AG04450 (cell line): ENCODE results near the gene FRAS1. TPM values are rescaled to one million over a fixed set of nuclear protein-coding genes. Genes with fewer than 3 reads are reported as not detected.

Experiments
- CTCF ChIA-PET: fragments of 300-600, 350-600 bp; formaldehyde crosslinking; extraction: SDS; loops from one replicate; lab custom pipeline; 2022; ENCODE audit warnings: antibody characterized with exemption, inconsistent platforms; lab: Charles Lee
- POLR2A ChIA-PET: fragments of 350-600 bp; formaldehyde crosslinking; extraction: SDS; loops from one replicate; lab custom pipeline; 2021; ENCODE audit warnings: antibody characterized with exemption, inconsistent platforms; lab: Yijun Ruan, JAX
- DNase-seq: peaks from one replicate; pipeline ENCODE4 v3.0.0-alpha.2; 2011; ENCODE audit warnings: low read depth, low spot score
- H3K27ac ChIP-seq: one replicate; pipeline ENCODE4 v1.5.1; 2012; ENCODE audit warnings: low read depth, low read length, control low read depth
- H3K27me3 ChIP-seq: one replicate; pipeline ENCODE4 v1.6.0; 2012; ENCODE audit warnings: low read length; ENCODE audit not compliant: control insufficient read depth, insufficient read depth
- H3K4me3 ChIP-seq: 2 replicates; pipeline ENCODE4 v1.5.1; 2011; ENCODE audit warnings: mild to moderate bottlenecking, low read depth, low read length, control low read depth
- H3K9me3 ChIP-seq: 2 replicates; pipeline ENCODE4 v1.5.1; 2012; ENCODE audit warnings: low read length; ENCODE audit not compliant: control insufficient read depth, insufficient read depth
- polyA plus RNA-seq: library from polyadenylated mRNA; depleted of rRNA; stranded (reverse); fragments of >200 nt; gene quantifications from 2 replicates; pipeline ENCODE4 v1.2.3, GENCODE V29; 2011
- TF ChIP-seq, protein P1 (sequence below): IDR thresholded peaks from 2 replicates; pipeline ENCODE4 v1.5.1; 2011; ENCODE audit warnings: low read depth, low read length, control low read depth, inconsistent platforms

Gene FRAS1
- polyA plus RNA-seq, 1 experiment = 0.21 TPM

DNA sequence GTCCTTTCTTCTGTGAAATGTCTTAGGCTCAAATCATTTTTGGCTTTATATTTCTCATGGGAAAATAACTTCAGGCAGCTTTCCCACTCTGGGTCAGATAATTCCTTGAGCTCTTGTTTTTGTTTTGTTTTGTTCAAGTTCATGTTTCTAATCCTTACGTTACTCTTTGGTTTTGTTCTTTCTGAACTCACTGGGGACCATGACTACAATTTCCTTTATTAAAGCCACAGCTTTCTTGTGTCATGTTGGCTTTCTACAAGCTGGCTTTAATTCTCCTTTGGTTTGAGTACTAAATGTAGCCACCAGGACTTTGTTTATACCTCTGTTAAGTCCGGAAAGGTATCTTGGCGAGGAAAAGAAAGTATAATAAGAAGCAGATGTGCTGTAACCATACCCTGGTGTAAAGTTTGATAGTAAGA, 463.7 kb downstream of the FRAS1 start:
- Histone ChIP-seq H3K27me3 (no peaks in the 10 kb centered on the region), H3K9me3 (no peaks in the 10 kb centered on the region), H3K4me3 (no peak overlapping the region), H3K27ac (no peak overlapping the region)
- POLR2A ChIA-PET = no interaction called here
- CTCF ChIA-PET = interaction anchor here (0.7 to 1.1 kb wide), 2 partner anchors 124 to 527 kb away, joined by 3 to 4 read pairs; no protein-coding TSS in a partner anchor
- TF ChIP-seq, protein P1, sequence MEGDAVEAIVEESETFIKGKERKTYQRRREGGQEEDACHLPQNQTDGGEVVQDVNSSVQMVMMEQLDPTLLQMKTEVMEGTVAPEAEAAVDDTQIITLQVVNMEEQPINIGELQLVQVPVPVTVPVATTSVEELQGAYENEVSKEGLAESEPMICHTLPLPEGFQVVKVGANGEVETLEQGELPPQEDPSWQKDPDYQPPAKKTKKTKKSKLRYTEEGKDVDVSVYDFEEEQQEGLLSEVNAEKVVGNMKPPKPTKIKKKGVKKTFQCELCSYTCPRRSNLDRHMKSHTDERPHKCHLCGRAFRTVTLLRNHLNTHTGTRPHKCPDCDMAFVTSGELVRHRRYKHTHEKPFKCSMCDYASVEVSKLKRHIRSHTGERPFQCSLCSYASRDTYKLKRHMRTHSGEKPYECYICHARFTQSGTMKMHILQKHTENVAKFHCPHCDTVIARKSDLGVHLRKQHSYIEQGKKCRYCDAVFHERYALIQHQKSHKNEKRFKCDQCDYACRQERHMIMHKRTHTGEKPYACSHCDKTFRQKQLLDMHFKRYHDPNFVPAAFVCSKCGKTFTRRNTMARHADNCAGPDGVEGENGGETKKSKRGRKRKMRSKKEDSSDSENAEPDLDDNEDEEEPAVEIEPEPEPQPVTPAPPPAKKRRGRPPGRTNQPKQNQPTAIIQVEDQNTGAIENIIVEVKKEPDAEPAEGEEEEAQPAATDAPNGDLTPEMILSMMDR = no peak
- DNase-seq = no peak

DNA sequence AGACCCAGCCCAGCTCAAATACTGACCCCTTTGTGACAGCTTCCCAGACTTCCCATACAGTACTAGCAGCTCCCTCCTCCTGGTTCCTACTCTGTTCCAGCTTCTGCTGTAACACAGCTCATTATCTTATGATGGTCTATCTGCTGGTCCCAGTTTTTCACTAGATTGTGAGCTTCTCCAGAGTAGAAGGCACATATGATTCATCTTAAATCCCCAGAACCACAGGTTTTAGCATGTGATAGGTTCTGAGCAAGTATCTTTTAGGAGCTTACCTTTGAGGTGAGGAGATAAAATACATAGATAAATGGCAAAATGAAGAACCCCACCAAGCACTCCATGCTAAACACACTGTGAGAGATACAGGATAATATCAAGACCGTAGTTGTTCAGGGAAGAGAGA, 466.9 kb downstream of the FRAS1 start:
- no peak overlapping the region for H3K4me3 ChIP-seq
- ChIA-PET CTCF (no interaction called here), POLR2A (no interaction called here)
- no peaks in the 10 kb centered on the region for H3K9me3 ChIP-seq
- no peaks in the 10 kb centered on the region for H3K27me3 ChIP-seq
- H3K27ac ChIP-seq = no peak overlapping the region
- no peak for DNase-seq
- TF ChIP-seq, protein P1 = no peak

DNA sequence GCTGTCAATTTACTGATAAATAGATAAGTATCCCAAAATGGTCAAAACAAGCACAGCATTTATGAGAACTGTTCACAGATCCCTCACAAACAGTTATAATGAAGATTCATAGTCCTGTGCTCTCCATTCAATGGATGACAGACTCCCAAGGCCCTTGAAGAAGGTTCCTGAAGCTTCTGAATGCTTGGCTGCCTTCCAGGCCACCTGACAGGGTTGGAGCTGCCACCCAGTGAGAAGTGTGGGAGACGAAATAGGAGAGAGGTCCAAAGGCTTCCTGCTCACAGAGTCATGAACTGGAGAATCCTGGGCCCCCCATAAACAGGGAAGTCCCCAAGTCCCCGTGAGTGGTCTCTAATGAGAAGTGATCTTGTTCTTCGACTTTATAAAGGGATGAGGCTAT, 468.4 kb downstream of the FRAS1 start:
- Histone ChIP-seq H3K4me3 (no peak overlapping the region), H3K27ac (no peak overlapping the region), H3K27me3 (no peaks in the 10 kb centered on the region), H3K9me3 (peaks cover 3% of the 10 kb centered on the region; the same call in 1 of the 2 replicates)
- TF ChIP-seq, protein P1 = no peak
- DNase-seq = no peak
- POLR2A ChIA-PET = no interaction called here
- CTCF ChIA-PET = no interaction called here

DNA sequence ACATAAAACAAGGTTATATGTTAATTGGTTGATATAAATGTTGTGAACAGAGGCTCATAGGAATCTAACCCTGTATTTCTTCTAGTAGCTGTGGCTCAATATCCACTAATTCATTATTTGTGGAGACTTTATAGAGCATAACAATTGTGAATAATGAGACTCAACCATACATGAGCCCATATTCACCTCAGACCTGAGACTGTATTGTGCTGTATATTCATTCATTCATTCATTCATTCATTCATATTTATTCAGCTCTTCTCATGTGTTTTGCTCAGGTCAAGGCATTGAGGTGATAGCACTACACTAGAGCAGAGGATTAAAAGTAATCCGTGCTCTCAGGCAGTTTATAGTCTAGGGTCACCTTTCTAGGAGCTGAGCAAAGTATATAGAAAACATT, 470.0 kb downstream of the FRAS1 start:
- ChIA-PET CTCF (interaction anchor here (2.4 to 2.8 kb wide), 2 partner anchors 9 to 567 kb away, joined by 7 to 26 read pairs; no protein-coding TSS in a partner anchor), POLR2A (no interaction called here)
- no peak overlapping the region for H3K4me3 ChIP-seq
- H3K9me3 ChIP-seq = peaks cover 3% of the 10 kb centered on the region; the same call in 1 of the 2 replicates
- TF ChIP-seq, protein P1 = no peak
- no peak overlapping the region for H3K27ac ChIP-seq
- no peak for DNase-seq
- no peaks in the 10 kb centered on the region for H3K27me3 ChIP-seq

DNA sequence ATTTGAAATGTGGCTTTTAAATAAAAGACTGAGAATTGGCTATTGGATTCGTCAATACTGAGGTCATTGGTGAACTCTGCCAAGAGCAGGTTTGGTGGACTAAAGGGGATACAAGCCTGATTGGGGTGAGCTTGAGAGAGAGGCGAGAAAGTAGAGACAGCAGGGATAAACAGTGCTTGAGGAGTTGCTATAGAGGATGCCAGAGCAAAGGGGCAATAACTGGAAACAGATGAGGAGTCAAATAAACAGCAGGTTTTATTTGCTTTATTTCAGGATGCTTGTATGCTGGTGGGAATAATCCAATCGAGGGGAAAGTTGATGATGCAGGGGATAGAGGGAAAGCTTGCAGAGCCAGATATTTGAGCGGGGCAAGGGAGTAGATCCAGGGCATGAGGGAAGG, 470.4 kb downstream of the FRAS1 start:
- Histone ChIP-seq H3K4me3 (no peak overlapping the region), H3K9me3 (peaks cover 3% of the 10 kb centered on the region; the same call in 1 of the 2 replicates), H3K27ac (no peak overlapping the region), H3K27me3 (no peaks in the 10 kb centered on the region)
- DNase-seq = no peak
- TF ChIP-seq, protein P1 = no peak
- ChIA-PET CTCF (interaction anchor here (0.6 to 2.8 kb wide), 4 partner anchors 10 to 568 kb away, joined by 3 to 26 read pairs (median 6); no protein-coding TSS in a partner anchor), POLR2A (no interaction called here)
